A549 (cell line): Measurements from ENCODE around the gene ACER1. TPM values are rescaled to one million over a fixed set of nuclear protein-coding genes. Genes with fewer than 3 reads are reported as not detected.

ENCODE experiments used
- ATAC-seq, 2 experiments: fragments of 200-7000 bp in 1 of 2; fragments of >200 bp in 1 of 2; cut with Nextera tagmentation in 1 of 2; cut with Tn5 transposase in 1 of 2; 3 replicates each; pipeline versions ENCODE4 v1.8.0 to v1.9.1; 2018 to 2020; ENCODE audit warnings: mild to moderate bottlenecking in 1 of 2, moderate library complexity in 1 of 2
- CTCF ChIA-PET: fragments of 300-600 bp; sonication (Branson Sonifier 250); formaldehyde crosslinking; extraction: SDS; loops from one replicate; lab custom pipeline; 2021; ENCODE audit warnings: antibody characterized with exemption, inconsistent platforms; lab: Yijun Ruan, JAX
- POLR2A ChIA-PET: fragments of 350-600 bp; formaldehyde crosslinking; extraction: SDS; loops from one replicate; lab custom pipeline; 2021; ENCODE audit warnings: antibody characterized with exemption, inconsistent platforms; lab: Yijun Ruan, JAX
- DNase-seq, 2 experiments: peaks; one replicate each; pipeline versions ENCODE4 v3.0.0 to v3.0.0-alpha.2; 2011 to 2016; ENCODE audit warnings: low read depth in 1 of 2, low spot score in 1 of 2
- FAIRE-seq: peaks from 2 replicates; lab custom pipeline; 2011; peaks lifted over from hg19 to GRCh38; lab: Jason Lieb, UNC
- H3K27ac ChIP-seq, 2 experiments: fragments of >200 bp; sonication (Bioruptor Twin); formaldehyde crosslinking; 3 replicates each; pipeline ENCODE4 v1.5.1; 2016 to 2017
- H3K4me1 ChIP-seq: fragments of >200 bp; sonication (Bioruptor Twin); formaldehyde crosslinking; 3 replicates; pipeline ENCODE4 v1.6.1; 2016
- H3K4me2 ChIP-seq: fragments of >200 bp; sonication (Bioruptor Twin); formaldehyde crosslinking; 3 replicates; pipeline ENCODE4 v1.6.1; 2016
- H3K4me3 ChIP-seq: fragments of >200 bp; sonication (Bioruptor Twin); formaldehyde crosslinking; 3 replicates; pipeline ENCODE4 v1.5.1; 2016
- H3K9me3 ChIP-seq: fragments of >200 bp; sonication (Bioruptor Twin); formaldehyde crosslinking; 3 replicates; pipeline ENCODE4 v1.6.1; 2016
- BHLHE40 ChIP-seq: IDR thresholded peaks from 2 replicates; pipeline ENCODE4 v1.6.1; 2012; ENCODE audit warnings: low read depth, low read length, inconsistent platforms
- CBX8 ChIP-seq: fragments of 200-600 bp; sonication (generic); IDR thresholded peaks from 2 replicates; pipeline ENCODE4 v1.6.1; 2016
- CEBPB ChIP-seq, 2 experiments: fragments of >200 bp in 1 of 2; sonication (Bioruptor Twin) in 1 of 2; formaldehyde crosslinking in 1 of 2; IDR thresholded peaks; 2 replicates each; pipeline ENCODE4 v1.6.1; 2012 to 2016
- CHD2 ChIP-seq: fragments of 150-350 bp; IDR thresholded peaks from 2 replicates; pipeline ENCODE4 v1.6.1; 2014; ENCODE audit warnings: low read length; ENCODE audit not compliant: partially characterized antibody
- CHD4 ChIP-seq: fragments of 200-600 bp; sonication (generic); IDR thresholded peaks from 2 replicates; pipeline ENCODE4 v1.6.1; 2016; ENCODE audit warnings: antibody characterized with exemption, mild to moderate bottlenecking, borderline replicate concordance
- EP300 ChIP-seq, 2 experiments: fragments of >200 bp; sonication (Bioruptor Twin); formaldehyde crosslinking; IDR thresholded peaks; 2 replicates in 1 of 2; 3 replicates in 1 of 2; pipeline ENCODE4 v1.6.1; 2016 to 2017
- GATA3 ChIP-seq: IDR thresholded peaks from 2 replicates; pipeline ENCODE4 v1.6.1; 2012; ENCODE audit warnings: borderline replicate concordance
- HDAC2 ChIP-seq: fragments of 200-600 bp; sonication (generic); IDR thresholded peaks from 2 replicates; pipeline ENCODE4 v1.6.1; 2016
- HOXA7 ChIP-seq: fragments of 250-450 bp; sonication (Bioruptor Pico); IDR thresholded peaks from 2 replicates; pipeline ENCODE4 v1.5.0; 2020; ENCODE audit warnings: mild to moderate bottlenecking, moderate library complexity
- HOXB5 ChIP-seq: fragments of 250-450 bp; sonication (Bioruptor Pico); IDR thresholded peaks from 2 replicates; pipeline ENCODE4 v1.5.0; 2020; ENCODE audit warnings: mild to moderate bottlenecking, moderate library complexity
- KDM5A ChIP-seq: fragments of 200-600 bp; sonication (generic); IDR thresholded peaks from 2 replicates; pipeline ENCODE4 v1.6.1; 2016; ENCODE audit warnings: antibody characterized with exemption, mild to moderate bottlenecking
- MAFK ChIP-seq: fragments of 450-650 bp; IDR thresholded peaks from 2 replicates; pipeline ENCODE4 v1.6.1; 2014; ENCODE audit not compliant: partially characterized antibody
- MAZ ChIP-seq: fragments of 150-350 bp; IDR thresholded peaks from 2 replicates; pipeline ENCODE4 v1.6.1; 2014; ENCODE audit warnings: antibody characterized with exemption, low read depth, low read length, borderline replicate concordance
- MYC ChIP-seq: IDR thresholded peaks from 2 replicates; pipeline ENCODE4 v1.6.1; 2012; ENCODE audit warnings: mild to moderate bottlenecking, inconsistent platforms, low read length, improper control_type of control experiment, borderline replicate concordance
- NR3C1 ChIP-seq: fragments of >200 bp; sonication (Bioruptor Twin); formaldehyde crosslinking; IDR thresholded peaks from 3 replicates; pipeline ENCODE4 v1.6.1; 2017
- POLR2A ChIP-seq: IDR thresholded peaks from 2 replicates; pipeline ENCODE4 v1.6.1; 2012; ENCODE audit warnings: mild to moderate bottlenecking, low read length
- RAD21 ChIP-seq, 2 experiments: fragments of >200 bp in 1 of 2; sonication (Bioruptor Twin) in 1 of 2; formaldehyde crosslinking in 1 of 2; IDR thresholded peaks in 1 of 2; conservative IDR thresholded peaks in 1 of 2; 2 replicates in 1 of 2; 3 replicates in 1 of 2; pipeline ENCODE4 v1.6.1; 2012 to 2018; ENCODE audit warnings: inconsistent platforms in 1 of 2
- RARB ChIP-seq: fragments of 250-450 bp; sonication (Bioruptor Pico); IDR thresholded peaks from 2 replicates; pipeline ENCODE4 v1.8.0; 2021; ENCODE audit warnings: mild to moderate bottlenecking, moderate library complexity
- SMC3 ChIP-seq: fragments of >200 bp; sonication (Bioruptor Twin); formaldehyde crosslinking; IDR thresholded peaks from 3 replicates; pipeline ENCODE4 v1.6.1; 2018; ENCODE audit warnings: inconsistent platforms
- SREBF2 ChIP-seq: fragments of 450-650 bp; IDR thresholded peaks from 2 replicates; pipeline ENCODE4 v1.6.1; 2014; ENCODE audit warnings: mild to moderate bottlenecking, moderate library complexity
- TFCP2L1 ChIP-seq: fragments of 250-450 bp; sonication (Bioruptor Pico); IDR thresholded peaks from 2 replicates; pipeline ENCODE4 v1.5.0; 2021; ENCODE audit warnings: mild to moderate bottlenecking
- ZFP36 ChIP-seq: fragments of 450-650 bp; IDR thresholded peaks from 2 replicates; pipeline ENCODE4 v1.6.1; 2014; ENCODE audit warnings: borderline replicate concordance; ENCODE audit not compliant: partially characterized antibody
- ZSCAN20 ChIP-seq: fragments of 250-450 bp; sonication (Bioruptor Pico); IDR thresholded peaks from 2 replicates; pipeline ENCODE4 v1.8.0; 2022; ENCODE audit warnings: mild to moderate bottlenecking, moderate library complexity
- WGBS: methylation state at CpG from one replicate; pipeline ENCODE4 v1.1.6; 2017; ENCODE audit errors: missing lambda C conversion rate; 5-methylcytosine and 5-hydroxymethylcytosine counted together
- polyA plus RNA-seq, 4 experiments: library from polyadenylated mRNA; depleted of rRNA in 3 of 4; stranded (reverse); fragments of >200 nt; fragmentation: RNase III in 1 of 4; extraction: RNeasy Plus Mini Kit Qiagen cat#74134 plus additional on column Dnase treatment in 1 of 4; gene quantifications; 2 replicates in 3 of 4; 3 replicates in 1 of 4; pipeline ENCODE4 v1.2.3, GENCODE V29; 2011 to 2017
- TF ChIP-seq, protein P1 (sequence below): fragments of 450-650 bp; IDR thresholded peaks from 2 replicates; pipeline ENCODE4 v1.6.1; 2014; ENCODE audit warnings: antibody characterized with exemption
- TF ChIP-seq, protein P2 (sequence below): fragments of 250-450 bp; sonication (Bioruptor Pico); IDR thresholded peaks from 2 replicates; pipeline ENCODE4 v1.5.0; 2021; ENCODE audit warnings: mild to moderate bottlenecking, moderate library complexity, borderline replicate concordance
- TF ChIP-seq, protein P3 (sequence below): fragments of >200 bp; sonication (Bioruptor Twin); formaldehyde crosslinking; IDR thresholded peaks from 2 replicates; pipeline ENCODE4 v1.6.1; 2016
- TF ChIP-seq, protein P4 (sequence below): IDR thresholded peaks from 2 replicates; pipeline ENCODE4 v1.6.1; 2012
- TF ChIP-seq, protein P5 (sequence below): fragments of >200 bp; sonication (Bioruptor Twin); formaldehyde crosslinking; IDR thresholded peaks from 3 replicates; pipeline ENCODE4 v1.6.1; 2016

Gene ACER1
- polyA plus RNA-seq, 2 of the 4 experiments (the other 2 are of a cell fraction) = not detected

DNA sequence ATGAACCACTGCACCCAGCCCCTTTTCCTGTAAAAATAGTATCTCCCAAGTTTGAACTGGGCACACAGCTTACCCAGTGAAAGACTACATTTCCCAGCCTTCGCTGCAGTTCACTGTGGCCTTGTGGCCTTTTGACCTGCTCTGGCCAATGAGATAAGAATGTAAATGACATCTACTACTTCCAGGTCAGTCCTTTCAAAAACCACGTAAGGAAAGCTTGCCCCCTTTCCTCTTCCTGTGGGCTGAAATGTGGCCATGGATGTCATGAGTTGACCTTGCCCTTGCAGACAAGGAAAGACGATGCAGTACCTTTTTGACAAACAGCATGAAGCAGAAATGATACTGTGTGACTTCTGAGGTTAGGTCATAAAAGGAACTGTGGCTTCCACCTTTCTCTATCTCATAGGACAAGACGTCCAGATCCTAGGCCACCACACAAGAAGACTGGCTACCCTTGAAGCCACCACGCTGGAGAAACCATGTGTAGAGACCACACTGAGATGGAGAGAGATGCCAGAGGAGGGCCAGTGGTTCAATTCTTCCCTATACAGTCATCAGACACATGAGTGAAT lies 19.9 kb downstream of the ACER1 start (continued):
- TF ChIP-seq, protein P1, sequence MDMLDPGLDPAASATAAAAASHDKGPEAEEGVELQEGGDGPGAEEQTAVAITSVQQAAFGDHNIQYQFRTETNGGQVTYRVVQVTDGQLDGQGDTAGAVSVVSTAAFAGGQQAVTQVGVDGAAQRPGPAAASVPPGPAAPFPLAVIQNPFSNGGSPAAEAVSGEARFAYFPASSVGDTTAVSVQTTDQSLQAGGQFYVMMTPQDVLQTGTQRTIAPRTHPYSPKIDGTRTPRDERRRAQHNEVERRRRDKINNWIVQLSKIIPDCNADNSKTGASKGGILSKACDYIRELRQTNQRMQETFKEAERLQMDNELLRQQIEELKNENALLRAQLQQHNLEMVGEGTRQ = no peak

DNA sequence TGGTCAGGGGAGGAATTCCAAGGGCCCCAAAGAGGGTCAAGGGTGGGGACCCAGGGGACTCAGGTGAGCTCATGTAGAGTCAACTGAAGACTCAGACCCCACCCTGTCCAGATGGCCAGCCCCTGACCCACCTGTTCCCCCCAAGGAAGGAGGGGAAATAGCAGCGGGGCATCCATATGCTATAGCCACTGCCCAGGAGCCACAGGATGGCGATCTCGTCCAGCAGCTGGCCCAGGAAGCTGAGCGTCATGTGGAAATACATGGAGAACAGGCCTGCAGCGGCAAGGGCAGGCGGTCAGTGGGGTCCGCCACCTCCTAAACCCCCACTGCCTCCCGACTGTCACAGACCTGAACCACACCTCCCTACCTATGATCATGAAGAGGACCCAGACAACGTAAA lies 21.4 kb downstream of the ACER1 start:
- peaks cover 3% of the 10 kb centered on the region; the same call in 1 of the 3 replicates for H3K9me3 ChIP-seq
- POLR2A ChIA-PET = no interaction called here
- H3K27ac ChIP-seq = no peak overlapping the region
- DNase-seq = no peak
- CTCF ChIA-PET = interaction anchor here (1.0 to 2.4 kb wide), 2 partner anchors 11 to 14 kb away, joined by 3 to 8 read pairs; no protein-coding TSS in a partner anchor
- no peak for FAIRE-seq
- WGBS = 25% methylated on average over 9 of the region's 9 CpGs
- no peaks in the 10 kb centered on the region for H3K4me1 ChIP-seq
- H3K4me3 ChIP-seq = no peak overlapping the region
- H3K4me2 ChIP-seq = no peak overlapping the region
- TF ChIP-seq RAD21 (conservative IDR thresholded peaks at IDR 0.05 in 1 of 2, IDR thresholded peaks at IDR 0.05 in 1 of 2) (peak in 1 of 2 experiments; percentile 21; a peak in 1 of 5 replicates), ZSCAN20 (CRISPR knock-in tag) (no peak)
- TF ChIP-seq, protein P2, sequence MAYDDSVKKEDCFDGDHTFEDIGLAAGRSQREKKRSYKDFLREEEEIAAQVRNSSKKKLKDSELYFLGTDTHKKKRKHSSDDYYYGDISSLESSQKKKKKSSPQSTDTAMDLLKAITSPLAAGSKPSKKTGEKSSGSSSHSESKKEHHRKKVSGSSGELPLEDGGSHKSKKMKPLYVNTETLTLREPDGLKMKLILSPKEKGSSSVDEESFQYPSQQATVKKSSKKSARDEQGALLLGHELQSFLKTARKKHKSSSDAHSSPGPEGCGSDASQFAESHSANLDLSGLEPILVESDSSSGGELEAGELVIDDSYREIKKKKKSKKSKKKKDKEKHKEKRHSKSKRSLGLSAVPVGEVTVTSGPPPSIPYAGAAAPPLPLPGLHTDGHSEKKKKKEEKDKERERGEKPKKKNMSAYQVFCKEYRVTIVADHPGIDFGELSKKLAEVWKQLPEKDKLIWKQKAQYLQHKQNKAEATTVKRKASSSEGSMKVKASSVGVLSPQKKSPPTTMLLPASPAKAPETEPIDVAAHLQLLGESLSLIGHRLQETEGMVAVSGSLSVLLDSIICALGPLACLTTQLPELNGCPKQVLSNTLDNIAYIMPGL (CRISPR knock-in tag) = no peak
- TF ChIP-seq, all 56 proteins: peak for 1
- ATAC-seq = peak; percentile 34 to 44; a peak in 3 of 6 replicates

DNA sequence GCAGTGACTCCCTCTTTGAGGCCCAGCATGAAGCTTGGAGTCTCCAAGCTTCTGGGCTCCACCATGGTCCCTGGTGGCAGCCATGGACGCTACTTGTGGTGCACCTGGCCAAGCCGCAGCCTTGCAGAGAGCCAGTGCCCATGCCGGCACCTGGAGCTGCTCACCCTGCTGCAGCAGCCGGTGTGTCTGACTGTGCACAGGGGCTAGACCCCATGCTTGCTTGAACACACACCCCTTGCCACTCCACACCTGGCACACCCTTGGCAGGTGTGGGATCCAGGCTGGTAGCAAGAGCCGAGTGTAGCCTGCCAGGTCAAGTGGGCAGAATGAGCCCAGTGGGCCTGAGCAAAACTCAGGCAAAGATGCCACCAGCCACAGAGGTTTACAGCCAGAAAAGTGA lies 35.0 kb downstream of the ACER1 start:
- Histone ChIP-seq H3K4me3 (no peak overlapping the region), H3K4me1 (no peaks in the 10 kb centered on the region), H3K4me2 (no peak overlapping the region), H3K9me3 (no peaks in the 10 kb centered on the region), H3K27ac (no peak overlapping the region)
- ATAC-seq = no peak
- ChIA-PET CTCF (interaction anchor here (1.1 to 3.0 kb wide), 2 partner anchors 8 to 14 kb away, joined by 3 to 10 read pairs; no protein-coding TSS in a partner anchor), POLR2A (no interaction called here)
- no peak for DNase-seq
- WGBS = no CpG with 5 or more reads among the region's 5 CpGs
- FAIRE-seq = no peak
- TF ChIP-seq CHD4 (no peak), HOXA7 (CRISPR knock-in tag) (no peak), KDM5A (no peak), HDAC2 (no peak), CBX8 (no peak), POLR2A (no peak), MAZ (no peak), ZFP36 (no peak), CHD2 (no peak), SREBF2 (no peak)
- TF ChIP-seq, protein P3, sequence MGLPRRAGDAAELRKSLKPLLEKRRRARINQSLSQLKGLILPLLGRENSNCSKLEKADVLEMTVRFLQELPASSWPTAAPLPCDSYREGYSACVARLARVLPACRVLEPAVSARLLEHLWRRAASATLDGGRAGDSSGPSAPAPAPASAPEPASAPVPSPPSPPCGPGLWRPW = no peak

DNA sequence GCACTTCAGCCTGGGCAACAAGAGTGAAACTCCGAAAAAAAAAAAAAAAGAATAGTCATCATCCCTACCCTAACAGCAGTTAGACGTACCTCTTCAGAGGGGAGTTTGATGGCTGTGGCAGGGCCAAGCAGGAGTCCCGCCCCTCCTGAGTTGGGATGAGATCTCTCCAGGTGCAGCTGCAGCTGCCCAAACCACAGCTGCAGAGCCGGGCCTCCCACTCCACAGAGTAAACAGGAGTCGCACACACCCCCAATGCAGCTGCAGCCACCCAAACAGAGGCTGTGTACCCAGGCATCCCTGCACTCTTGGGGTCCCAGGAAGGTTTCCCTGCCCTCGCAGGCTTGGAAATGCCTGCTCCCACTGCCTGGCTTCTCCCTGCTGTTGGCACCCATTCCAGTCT lies 36.2 kb downstream of the ACER1 start:
- 19% methylated on average over 5 of the region's 6 CpGs for WGBS
- ATAC-seq (no peak), DNase-seq (no peak), FAIRE-seq (no peak)
- no peak overlapping the region for H3K27ac ChIP-seq
- ChIA-PET POLR2A (no interaction called here), CTCF (interaction anchor here (1.0 to 1.1 kb wide), 2 partner anchors 11 to 15 kb away, joined by 3 to 5 read pairs; no protein-coding TSS in a partner anchor)
- no peak overlapping the region for H3K4me2 ChIP-seq
- H3K4me1 ChIP-seq = no peaks in the 10 kb centered on the region
- no peak overlapping the region for H3K4me3 ChIP-seq
- H3K9me3 ChIP-seq = 0 out of 3 replicates have a peak, but pooled peaks cover under 1% of the 10 kb centered on the region
- TF ChIP-seq, protein P4, sequence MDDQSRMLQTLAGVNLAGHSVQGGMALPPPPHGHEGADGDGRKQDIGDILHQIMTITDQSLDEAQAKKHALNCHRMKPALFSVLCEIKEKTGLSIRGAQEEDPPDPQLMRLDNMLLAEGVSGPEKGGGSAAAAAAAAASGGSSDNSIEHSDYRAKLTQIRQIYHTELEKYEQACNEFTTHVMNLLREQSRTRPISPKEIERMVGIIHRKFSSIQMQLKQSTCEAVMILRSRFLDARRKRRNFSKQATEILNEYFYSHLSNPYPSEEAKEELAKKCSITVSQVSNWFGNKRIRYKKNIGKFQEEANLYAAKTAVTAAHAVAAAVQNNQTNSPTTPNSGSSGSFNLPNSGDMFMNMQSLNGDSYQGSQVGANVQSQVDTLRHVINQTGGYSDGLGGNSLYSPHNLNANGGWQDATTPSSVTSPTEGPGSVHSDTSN = no peak
- TF ChIP-seq MAFK = no peak
- no peak for TF ChIP-seq TFCP2L1 (CRISPR knock-in tag)
- TF ChIP-seq NR3C1 = no peak
- TF ChIP-seq GATA3 = no peak
- TF ChIP-seq HOXB5 (CRISPR knock-in tag) = no peak
- TF ChIP-seq, protein P5, sequence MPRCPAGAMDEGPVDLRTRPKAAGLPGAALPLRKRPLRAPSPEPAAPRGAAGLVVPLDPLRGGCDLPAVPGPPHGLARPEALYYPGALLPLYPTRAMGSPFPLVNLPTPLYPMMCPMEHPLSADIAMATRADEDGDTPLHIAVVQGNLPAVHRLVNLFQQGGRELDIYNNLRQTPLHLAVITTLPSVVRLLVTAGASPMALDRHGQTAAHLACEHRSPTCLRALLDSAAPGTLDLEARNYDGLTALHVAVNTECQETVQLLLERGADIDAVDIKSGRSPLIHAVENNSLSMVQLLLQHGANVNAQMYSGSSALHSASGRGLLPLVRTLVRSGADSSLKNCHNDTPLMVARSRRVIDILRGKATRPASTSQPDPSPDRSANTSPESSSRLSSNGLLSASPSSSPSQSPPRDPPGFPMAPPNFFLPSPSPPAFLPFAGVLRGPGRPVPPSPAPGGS = no peak
- no peak for TF ChIP-seq CHD2
- no peak for TF ChIP-seq SMC3
- no peak for TF ChIP-seq BHLHE40
- TF ChIP-seq CHD4 = no peak
- no peak for TF ChIP-seq MYC
- no peak for TF ChIP-seq HOXA7 (CRISPR knock-in tag)
- no peak for TF ChIP-seq EP300 (IDR thresholded peaks at IDR 0.05)
- TF ChIP-seq CEBPB (IDR thresholded peaks at IDR 0.05) = no peak
- no peak for TF ChIP-seq RARB (CRISPR knock-in tag)
